SK-N-SH treated with all-trans-retinoic acid at 6 μM for 48 hours (cell line): ENCODE measurements around the gene BIRC5.

Source experiments
- ATAC-seq: fragments of 200-7000 bp; cut with Tn5 transposase; 3 replicates; pipeline ENCODE4 v1.9.1; 2020; ENCODE audit warnings: mild to moderate bottlenecking, moderate library complexity
- BACH2 ChIP-seq: fragments of 250-450 bp; sonication (Bioruptor Pico); IDR thresholded peaks from 2 replicates; pipeline ENCODE4 v1.9.0; 2021; ENCODE audit warnings: mild to moderate bottlenecking, borderline replicate concordance
- CREB5 ChIP-seq: fragments of 250-450 bp; sonication (Bioruptor Pico); IDR thresholded peaks from 2 replicates; pipeline ENCODE4 v1.5.1; 2020; ENCODE audit warnings: low read depth, mild to moderate bottlenecking, moderate library complexity
- CSDC2 ChIP-seq: fragments of 250-450 bp; sonication (Bioruptor Pico); IDR thresholded peaks from 2 replicates; pipeline ENCODE4 v1.5.0; 2020; ENCODE audit warnings: mild to moderate bottlenecking, moderate library complexity
- CSRNP3 ChIP-seq: fragments of 250-450 bp; sonication (Bioruptor Pico); IDR thresholded peaks from 2 replicates; pipeline ENCODE4 v1.5.1; 2021; ENCODE audit warnings: mild to moderate bottlenecking, moderate library complexity
- ESRRG ChIP-seq: fragments of 250-450 bp; sonication (Bioruptor Pico); IDR thresholded peaks from 2 replicates; pipeline ENCODE4 v1.6.1; 2021; ENCODE audit warnings: mild to moderate bottlenecking
- GLIS3 ChIP-seq: fragments of 250-450 bp; sonication (Bioruptor Pico); IDR thresholded peaks from 2 replicates; pipeline ENCODE4 v1.5.0; 2020; ENCODE audit warnings: mild to moderate bottlenecking, moderate library complexity
- ISL1 ChIP-seq: fragments of 250-450 bp; sonication (Bioruptor Pico); IDR thresholded peaks from 2 replicates; pipeline ENCODE4 v2.1.2; 2022; ENCODE audit warnings: mild to moderate bottlenecking, moderate library complexity
- OSR1 ChIP-seq: fragments of 250-450 bp; sonication (Bioruptor Pico); IDR thresholded peaks from 2 replicates; pipeline ENCODE4 v1.8.0; 2022; ENCODE audit warnings: moderate library complexity, mild to moderate bottlenecking, inconsistent platforms
- PATZ1 ChIP-seq: fragments of 250-450 bp; sonication (Bioruptor Pico); IDR thresholded peaks from 2 replicates; pipeline ENCODE4 v1.8.0; 2020; ENCODE audit warnings: mild to moderate bottlenecking, moderate library complexity, borderline replicate concordance
- POU6F1 ChIP-seq: fragments of 250-450 bp; sonication (Bioruptor Pico); IDR thresholded peaks from 2 replicates; pipeline ENCODE4 v1.8.0; 2021; ENCODE audit warnings: low read depth, mild to moderate bottlenecking, moderate library complexity, borderline replicate concordance
- PPARA ChIP-seq: fragments of 250-450 bp; sonication (Bioruptor Pico); IDR thresholded peaks from 2 replicates; pipeline ENCODE4 v1.5.0; 2020; ENCODE audit warnings: mild to moderate bottlenecking, borderline replicate concordance
- TCF4 ChIP-seq: fragments of 250-450 bp; sonication (Bioruptor Pico); IDR thresholded peaks from 2 replicates; pipeline ENCODE4 v1.8.0; 2021; ENCODE audit warnings: mild to moderate bottlenecking, moderate library complexity, borderline replicate concordance
- TOX ChIP-seq: fragments of 250-450 bp; sonication (Bioruptor Pico); IDR thresholded peaks from 2 replicates; pipeline ENCODE4 v1.8.0; 2021; ENCODE audit warnings: mild to moderate bottlenecking, moderate library complexity, borderline replicate concordance
- TSHZ2 ChIP-seq: fragments of 250-450 bp; sonication (Bioruptor Pico); IDR thresholded peaks from 2 replicates; pipeline ENCODE4 v1.5.0; 2020; ENCODE audit warnings: mild to moderate bottlenecking, moderate library complexity
- ZFP3 ChIP-seq: fragments of 250-450 bp; sonication (Bioruptor Pico); IDR thresholded peaks from 2 replicates; pipeline ENCODE4 v1.5.0; 2020; ENCODE audit warnings: mild to moderate bottlenecking, moderate library complexity
- ZFP30 ChIP-seq: fragments of 450-650 bp; formaldehyde crosslinking; IDR thresholded peaks from 2 replicates; pipeline ENCODE4 v1.5.0; 2022; ENCODE audit warnings: mild to moderate bottlenecking, moderate library complexity
- ZNF70 ChIP-seq: fragments of 450-650 bp; formaldehyde crosslinking; IDR thresholded peaks from 2 replicates; pipeline ENCODE4 v1.5.0; 2020; ENCODE audit warnings: mild to moderate bottlenecking, moderate library complexity
- ZNF8 ChIP-seq: fragments of 450-650 bp; formaldehyde crosslinking; IDR thresholded peaks from 2 replicates; pipeline ENCODE4 v1.5.0; 2020; ENCODE audit warnings: mild to moderate bottlenecking, moderate library complexity

The BIRC5 gene

GRCh38 chr17:78202666-78203065, 11.4 kb upstream of the BIRC5 start:
- ATAC-seq: no peak
- TF ChIP-seq ESRRG (CRISPR knock-in tag): no peak
- no peak for TF ChIP-seq TSHZ2 (CRISPR knock-in tag)
- no peak for TF ChIP-seq CSRNP3 (CRISPR knock-in tag)
- TF ChIP-seq ZFP30 (CRISPR knock-in tag): no peak
- no peak for TF ChIP-seq ZFP3 (CRISPR knock-in tag)
- TF ChIP-seq TCF4: no peak
- no peak for TF ChIP-seq POU6F1 (CRISPR knock-in tag)
- no peak for TF ChIP-seq ISL1
- no peak for TF ChIP-seq BACH2 (CRISPR knock-in tag)
- TF ChIP-seq ZNF70 (CRISPR knock-in tag): no peak
- no peak for TF ChIP-seq OSR1 (CRISPR knock-in tag)
- no peak for TF ChIP-seq TOX (CRISPR knock-in tag)

GRCh38 chr17:78204387-78205123, 9.5 kb upstream of the BIRC5 start:
- TF ChIP-seq OSR1 (CRISPR knock-in tag) (no peak), ISL1 (no peak), ZNF8 (CRISPR knock-in tag) (no peak), CSDC2 (CRISPR knock-in tag) (no peak), POU6F1 (CRISPR knock-in tag) (no peak), ESRRG (CRISPR knock-in tag) (no peak), TSHZ2 (CRISPR knock-in tag) (no peak), GLIS3 (CRISPR knock-in tag) (no peak), BACH2 (CRISPR knock-in tag) (no peak), PATZ1 (no peak), CREB5 (CRISPR knock-in tag) (no peak), PPARA (CRISPR knock-in tag) (no peak)

More at GRCh38 chr17:78204387-78205123, 9.5 kb upstream of the BIRC5 start:
- no peak for ATAC-seq
